Esophagus muscularis mucosa (tissue), 4 donors: ENCODE results near the gene IL11. TPM values are rescaled to one million over a fixed set of nuclear protein-coding genes. Genes with fewer than 3 reads are reported as not detected.

Source experiments
- DNase-seq: peaks from one replicate; pipeline ENCODE4 v3.0.0-alpha.2; 2017; ENCODE audit errors: extremely low spot score
- H3K27ac ChIP-seq, 4 donors: fragments of 200-600 bp; sonication (generic); replicated peaks in 1 of 4; 1 replicate in 3 of 4; 2 replicates in 1 of 4; pipeline ENCODE4 v1.5.1; 2016 to 2019; ENCODE audit warnings: mild to moderate bottlenecking in 1 of 4
- H3K27me3 ChIP-seq, 4 donors: fragments of 200-600 bp; sonication (generic); one replicate each; pipeline versions ENCODE4 v1.5.1 to v1.6.0; 2016 to 2019
- H3K36me3 ChIP-seq, 4 donors: fragments of 200-600 bp; sonication (generic); one replicate each; pipeline ENCODE4 v1.5.1; 2016 to 2019
- H3K4me1 ChIP-seq, 4 donors: fragments of 200-600 bp; sonication (generic); one replicate each; pipeline ENCODE4 v1.5.1; 2016 to 2019
- H3K4me3 ChIP-seq, 4 donors: fragments of 200-600 bp; sonication (generic); 1 replicate in 2 of 4; 2 replicates in 2 of 4; pipeline ENCODE4 v1.5.1; 2016 to 2019; ENCODE audit warnings: mild to moderate bottlenecking in 4 of 4, moderate library complexity in 1 of 4
- H3K9me3 ChIP-seq, 4 donors: fragments of 200-600 bp; sonication (generic); 1 replicate in 3 of 4; 2 replicates in 1 of 4; pipeline ENCODE4 v1.5.1; 2016 to 2019
- EP300 ChIP-seq: sonication (generic); formaldehyde crosslinking; IDR thresholded peaks from one replicate; pipeline ENCODE4 v1.6.1; 2017; ENCODE audit warnings: antibody characterized with exemption
- POLR2A ChIP-seq: fragments of 450-650 bp; IDR thresholded peaks from one replicate; pipeline ENCODE4 v1.6.1; 2017; ENCODE audit warnings: antibody characterized with exemption, moderate library complexity, mild to moderate bottlenecking, low read depth
- POLR2AphosphoS5 ChIP-seq, 2 donors: sonication (generic); formaldehyde crosslinking; IDR thresholded peaks; one replicate each; pipeline ENCODE4 v1.6.1; 2017; ENCODE audit warnings: antibody characterized with exemption in 2 of 2
- WGBS: methylation state at CpG from one replicate; pipeline ENCODE4 v1.1.5; 2018; 5-methylcytosine and 5-hydroxymethylcytosine counted together
- intact Hi-C: fragments of 100-400 bp; cut with DNase I; formaldehyde crosslinking; loops from one replicate; pipeline ENCODE4 v1.15.1; 2023
- total RNA-seq, 4 donors: library from RNA; depleted of rRNA; stranded (reverse); fragments of >200 nt; gene quantifications; one replicate each; pipeline versions ENCODE4 v1.1.0 to v1.2.1, GENCODE V29; 2016
- TF ChIP-seq, protein P1 (sequence below), 3 experiments: fragments of 200-600 bp in 2 of 3; fragments of 450-650 bp in 1 of 3; sonication (generic) in 2 of 3; IDR thresholded peaks; one replicate each; pipeline ENCODE4 v1.5.1; 2017 to 2019; ENCODE audit warnings: antibody characterized with exemption in 3 of 3, mild to moderate bottlenecking in 2 of 3, moderate library complexity in 1 of 3

Gene IL11
- total RNA-seq, 4 donors from 2014 or later, result 0.33 to 0.34 TPM; not detected in 2

DNA sequence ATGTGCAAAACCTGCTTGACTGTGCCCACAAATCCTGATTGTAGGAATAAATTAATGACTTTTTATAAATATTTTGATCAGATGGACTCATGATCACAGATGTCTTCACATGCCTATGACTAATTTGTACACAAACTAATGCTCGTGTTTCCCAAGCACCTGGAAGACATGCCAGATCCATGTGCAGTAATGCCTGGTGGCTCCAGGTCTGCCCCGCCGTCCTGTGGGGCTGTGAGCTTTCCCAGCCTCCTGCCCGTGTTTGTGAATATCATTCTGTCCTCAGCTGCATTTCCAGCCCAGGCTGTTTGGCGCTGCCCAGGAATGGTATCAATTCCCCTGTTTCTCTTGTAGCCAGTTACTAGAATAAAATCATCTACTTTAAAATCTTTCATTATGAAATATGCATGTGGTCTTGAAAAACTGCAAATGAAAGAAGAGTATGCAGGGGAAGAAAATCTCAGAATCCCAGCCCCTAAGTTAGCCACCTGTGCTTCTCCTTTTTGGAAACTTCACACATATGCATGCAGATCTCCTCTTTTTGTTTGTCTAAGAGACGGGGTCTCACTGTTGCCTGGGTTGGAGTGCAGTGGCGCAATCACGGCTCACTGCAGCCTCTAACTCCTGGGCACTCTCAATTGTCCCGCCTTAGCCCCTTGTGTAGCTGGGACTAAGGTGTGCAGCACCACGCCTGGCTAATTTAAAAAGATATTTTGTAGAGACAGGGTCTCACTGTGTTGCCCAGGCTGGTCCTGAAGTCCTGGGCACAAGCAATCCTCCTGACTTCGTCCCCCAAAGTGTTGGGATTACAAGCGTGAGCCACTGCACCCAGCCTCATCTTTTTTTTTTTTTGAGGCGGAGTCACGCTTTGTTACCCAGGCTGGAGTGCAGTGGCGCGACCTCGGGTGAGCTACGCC is 21.7 kb upstream of the IL11 start:
- intact Hi-C loops, result no loop called here
- TF ChIP-seq, protein P1, sequence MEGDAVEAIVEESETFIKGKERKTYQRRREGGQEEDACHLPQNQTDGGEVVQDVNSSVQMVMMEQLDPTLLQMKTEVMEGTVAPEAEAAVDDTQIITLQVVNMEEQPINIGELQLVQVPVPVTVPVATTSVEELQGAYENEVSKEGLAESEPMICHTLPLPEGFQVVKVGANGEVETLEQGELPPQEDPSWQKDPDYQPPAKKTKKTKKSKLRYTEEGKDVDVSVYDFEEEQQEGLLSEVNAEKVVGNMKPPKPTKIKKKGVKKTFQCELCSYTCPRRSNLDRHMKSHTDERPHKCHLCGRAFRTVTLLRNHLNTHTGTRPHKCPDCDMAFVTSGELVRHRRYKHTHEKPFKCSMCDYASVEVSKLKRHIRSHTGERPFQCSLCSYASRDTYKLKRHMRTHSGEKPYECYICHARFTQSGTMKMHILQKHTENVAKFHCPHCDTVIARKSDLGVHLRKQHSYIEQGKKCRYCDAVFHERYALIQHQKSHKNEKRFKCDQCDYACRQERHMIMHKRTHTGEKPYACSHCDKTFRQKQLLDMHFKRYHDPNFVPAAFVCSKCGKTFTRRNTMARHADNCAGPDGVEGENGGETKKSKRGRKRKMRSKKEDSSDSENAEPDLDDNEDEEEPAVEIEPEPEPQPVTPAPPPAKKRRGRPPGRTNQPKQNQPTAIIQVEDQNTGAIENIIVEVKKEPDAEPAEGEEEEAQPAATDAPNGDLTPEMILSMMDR (IDR thresholded peaks at IDR 0.05), result no peak
- TF ChIP-seq POLR2AphosphoS5 (IDR thresholded peaks at IDR 0.05), result peak in 1 of 2 donors; percentile 18
- no peak for TF ChIP-seq POLR2A
- H3K27ac ChIP-seq, result no peak overlapping the region
- no peaks in the 10 kb centered on the region for H3K27me3 ChIP-seq
- no peak for DNase-seq
- 76% methylated on average over 18 of the region's 18 CpGs for WGBS
- no peaks in the 10 kb centered on the region for H3K9me3 ChIP-seq
- peaks cover 8 to 58% (median 45%) of the 10 kb centered on the region in 4 donors for H3K36me3 ChIP-seq
- no peak overlapping the region for H3K4me3 ChIP-seq
- H3K4me1 ChIP-seq, result peaks cover 26 to 51% (median 44%) of the 10 kb centered on the region in 4 donors

- Histone ChIP-seq H3K27me3 (no peaks in the 10 kb centered on the region), H3K4me3 (no peak overlapping the region), H3K9me3 (no peaks in the 10 kb centered on the region), H3K4me1 (peaks cover 32 to 58% (median 50%) of the 10 kb centered on the region in 4 donors), H3K27ac (no peak overlapping the region), H3K36me3 (peaks cover 8 to 61% (median 49%) of the 10 kb centered on the region in 4 donors)
- 94% methylated on average over 3 of the region's 12 CpGs for WGBS
- no peak for DNase-seq
- no peak for TF ChIP-seq POLR2A
- TF ChIP-seq, protein P1 (IDR thresholded peaks at IDR 0.05), result no peak
- TF ChIP-seq EP300, result no peak
- TF ChIP-seq POLR2AphosphoS5 (IDR thresholded peaks at IDR 0.05), result no peak
- intact Hi-C loops, result no loop called here
These were observed 21.0 kb upstream of the IL11 start for GRCh38 chr19:55391191-55391670.

DNA sequence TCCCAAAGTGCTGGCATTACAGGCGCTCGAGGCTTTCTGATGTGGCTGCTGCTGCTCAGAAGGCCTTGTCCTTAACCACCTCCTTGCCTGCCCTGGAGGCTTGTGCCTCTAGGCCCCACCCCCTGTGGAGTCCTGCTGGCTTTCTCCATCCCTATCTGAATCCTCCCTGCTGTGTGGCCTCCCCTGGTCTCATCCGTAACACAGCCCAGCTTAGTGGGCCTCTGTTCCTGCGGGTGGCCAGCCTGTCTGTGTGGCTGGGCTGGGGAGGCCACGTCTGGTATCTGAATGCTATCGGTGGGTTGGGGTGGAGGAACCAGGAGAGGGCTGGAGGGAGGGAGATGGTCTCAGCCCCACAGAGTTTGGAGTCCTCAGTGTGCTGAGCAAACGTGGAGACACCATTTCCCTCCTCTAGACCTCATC is 20.2 kb upstream of the IL11 start:
- Histone ChIP-seq H3K4me3 (no peak overlapping the region), H3K27ac (peak overlapping the region in 1 of 4 donors; percentile 24), H3K27me3 (no peaks in the 10 kb centered on the region), H3K36me3 (peaks cover 8 to 61% (median 49%) of the 10 kb centered on the region in 4 donors), H3K4me1 (peaks cover 32 to 60% (median 50%) of the 10 kb centered on the region in 4 donors), H3K9me3 (no peaks in the 10 kb centered on the region)
- 80% methylated on average over 7 of the region's 7 CpGs for WGBS
- DNase-seq, result no peak
- intact Hi-C loops, result no loop called here
- TF ChIP-seq EP300 (no peak), POLR2A (no peak), POLR2AphosphoS5 (IDR thresholded peaks at IDR 0.05) (no peak)
- TF ChIP-seq, protein P1 (IDR thresholded peaks at IDR 0.05), result no peak

GRCh38 chr19:55389386-55390317 is 19.4 kb upstream of the IL11 start:
- no peak for DNase-seq
- TF ChIP-seq POLR2AphosphoS5 (IDR thresholded peaks at IDR 0.05) (no peak), POLR2A (no peak), EP300 (no peak)
- TF ChIP-seq, protein P1 (IDR thresholded peaks at IDR 0.05), result no peak
- WGBS, result 79% methylated on average over 12 of the region's 21 CpGs
- intact Hi-C loops, result no loop called here
- Histone ChIP-seq H3K27me3 (no peaks in the 10 kb centered on the region), H3K9me3 (no peaks in the 10 kb centered on the region), H3K27ac (no peak overlapping the region), H3K4me3 (no peak overlapping the region), H3K4me1 (peaks cover 37 to 66% (median 56%) of the 10 kb centered on the region in 4 donors), H3K36me3 (peaks cover 8 to 61% (median 49%) of the 10 kb centered on the region in 4 donors)
